DOHH2 (cell line): ENCODE measurements around the gene FAM83F.

Experiments used
- H3F3A ChIP-seq: fragments of 200-600 bp; sonication (generic), shearing (Covaris generic); 2 replicates; pipeline ENCODE4 v1.6.0; 2016; ENCODE audit warnings: antibody characterized with exemption, mild to moderate bottlenecking; ENCODE audit not compliant: control insufficient read depth, insufficient read depth
- H3K27ac ChIP-seq: fragments of 200-600 bp; sonication (generic); 2 replicates; pipeline ENCODE4 v1.5.1; 2014; ENCODE audit warnings: low read depth, mild to moderate bottlenecking, low read length, moderate library complexity
- H3K27me3 ChIP-seq: fragments of 200-600 bp; sonication (generic); 2 replicates; pipeline ENCODE4 v1.6.1; 2014; ENCODE audit warnings: mild to moderate bottlenecking, low read length, mixed read lengths; ENCODE audit not compliant: control insufficient read depth
- H3K36me3 ChIP-seq: fragments of 200-600 bp; sonication (generic); 2 replicates; pipeline ENCODE4 v1.6.1; 2014; ENCODE audit warnings: mild to moderate bottlenecking, low read length, moderate library complexity, mixed read lengths; ENCODE audit not compliant: control insufficient read depth
- H3K4me1 ChIP-seq: fragments of 200-600 bp; sonication (generic); 2 replicates; pipeline ENCODE4 v1.6.1; 2014; ENCODE audit warnings: mild to moderate bottlenecking, low read length, mixed read lengths; ENCODE audit not compliant: control insufficient read depth
- H3K4me2 ChIP-seq: fragments of 200-600 bp; sonication (generic); 2 replicates; pipeline ENCODE4 v1.6.0; 2014; ENCODE audit warnings: mild to moderate bottlenecking, low read length, moderate library complexity
- H3K4me3 ChIP-seq: fragments of 200-600 bp; sonication (generic); 2 replicates; pipeline ENCODE4 v1.5.1; 2014; ENCODE audit warnings: mild to moderate bottlenecking, low read length, mixed read lengths
- H3K79me2 ChIP-seq: fragments of 200-600 bp; sonication (generic); 2 replicates; pipeline ENCODE4 v1.6.1; 2014; ENCODE audit warnings: mild to moderate bottlenecking, low read length, mixed read lengths; ENCODE audit not compliant: control insufficient read depth
- H3K9me2 ChIP-seq: fragments of 200-600 bp; sonication (generic); replicated peaks from 2 replicates; pipeline ENCODE4 v1.6.1; 2014; ENCODE audit warnings: mild to moderate bottlenecking, low read length, mixed read lengths; ENCODE audit not compliant: control insufficient read depth
- H3K9me3 ChIP-seq: fragments of 200-600 bp; sonication (generic); 2 replicates; pipeline ENCODE4 v1.6.1; 2014; ENCODE audit warnings: antibody characterized with exemption, low read length, mixed read lengths; ENCODE audit not compliant: control insufficient read depth, insufficient read depth
- H4K20me1 ChIP-seq: fragments of 200-600 bp; sonication (generic); 2 replicates; pipeline ENCODE4 v1.6.0; 2014; ENCODE audit warnings: low read depth, mild to moderate bottlenecking, antibody characterized with exemption, low read length, moderate library complexity; ENCODE audit not compliant: control insufficient read depth, insufficient read depth
- EZH2phosphoT487 ChIP-seq: fragments of 200-600 bp; sonication (generic); IDR thresholded peaks from 2 replicates; pipeline ENCODE4 v1.6.1; 2017; ENCODE audit warnings: borderline replicate concordance, mild to moderate bottlenecking, antibody characterized with exemption, low read length, moderate library complexity, mixed read lengths
- TF ChIP-seq, protein P1 (sequence below): fragments of 200-600 bp; sonication (generic); IDR thresholded peaks from one replicate; pipeline ENCODE4 v1.5.1; 2014; ENCODE audit warnings: antibody characterized with exemption, mild to moderate bottlenecking, low read depth, low read length; ENCODE audit not compliant: poor library complexity, severe bottlenecking

The FAM83F gene

DNA sequence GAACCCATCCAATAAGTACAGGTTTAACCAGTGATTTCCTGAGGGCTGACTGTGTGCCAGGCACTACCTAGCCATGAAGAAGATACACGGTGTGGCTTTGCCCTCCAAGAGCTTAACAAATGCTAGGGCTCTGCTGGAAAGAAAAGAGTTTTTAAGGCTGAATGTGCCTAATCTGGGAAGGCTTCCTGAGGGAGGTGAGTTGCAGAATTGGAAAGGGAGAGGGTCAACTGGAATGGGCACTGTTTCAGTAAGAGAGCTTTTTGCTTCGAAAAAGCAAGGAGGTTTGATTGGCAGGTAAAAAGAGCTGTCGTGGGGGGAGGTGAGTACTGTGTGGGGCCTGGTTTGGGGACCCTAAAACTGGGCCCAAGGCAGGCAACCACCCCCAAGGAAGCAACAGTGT is 2.7 kb downstream of the FAM83F start:
- Histone ChIP-seq H3K9me3 (no peaks in the 10 kb centered on the region), H4K20me1 (no peaks in the 10 kb centered on the region), H3K4me2 (no peak overlapping the region), H3K36me3 (no peaks in the 10 kb centered on the region), H3K4me1 (no peaks in the 10 kb centered on the region), H3K27me3 (0 out of 2 replicates have a peak, but pooled peaks cover 5% of the 10 kb centered on the region), H3K4me3 (no peak overlapping the region), H3K9me2 (no peaks in the 10 kb centered on the region), H3K27ac (no peak overlapping the region), H3F3A (no peaks in the 10 kb centered on the region), H3K79me2 (no peaks in the 10 kb centered on the region)
- TF ChIP-seq EZH2phosphoT487, result no peak
- TF ChIP-seq, protein P1, sequence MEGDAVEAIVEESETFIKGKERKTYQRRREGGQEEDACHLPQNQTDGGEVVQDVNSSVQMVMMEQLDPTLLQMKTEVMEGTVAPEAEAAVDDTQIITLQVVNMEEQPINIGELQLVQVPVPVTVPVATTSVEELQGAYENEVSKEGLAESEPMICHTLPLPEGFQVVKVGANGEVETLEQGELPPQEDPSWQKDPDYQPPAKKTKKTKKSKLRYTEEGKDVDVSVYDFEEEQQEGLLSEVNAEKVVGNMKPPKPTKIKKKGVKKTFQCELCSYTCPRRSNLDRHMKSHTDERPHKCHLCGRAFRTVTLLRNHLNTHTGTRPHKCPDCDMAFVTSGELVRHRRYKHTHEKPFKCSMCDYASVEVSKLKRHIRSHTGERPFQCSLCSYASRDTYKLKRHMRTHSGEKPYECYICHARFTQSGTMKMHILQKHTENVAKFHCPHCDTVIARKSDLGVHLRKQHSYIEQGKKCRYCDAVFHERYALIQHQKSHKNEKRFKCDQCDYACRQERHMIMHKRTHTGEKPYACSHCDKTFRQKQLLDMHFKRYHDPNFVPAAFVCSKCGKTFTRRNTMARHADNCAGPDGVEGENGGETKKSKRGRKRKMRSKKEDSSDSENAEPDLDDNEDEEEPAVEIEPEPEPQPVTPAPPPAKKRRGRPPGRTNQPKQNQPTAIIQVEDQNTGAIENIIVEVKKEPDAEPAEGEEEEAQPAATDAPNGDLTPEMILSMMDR, result no peak

DNA sequence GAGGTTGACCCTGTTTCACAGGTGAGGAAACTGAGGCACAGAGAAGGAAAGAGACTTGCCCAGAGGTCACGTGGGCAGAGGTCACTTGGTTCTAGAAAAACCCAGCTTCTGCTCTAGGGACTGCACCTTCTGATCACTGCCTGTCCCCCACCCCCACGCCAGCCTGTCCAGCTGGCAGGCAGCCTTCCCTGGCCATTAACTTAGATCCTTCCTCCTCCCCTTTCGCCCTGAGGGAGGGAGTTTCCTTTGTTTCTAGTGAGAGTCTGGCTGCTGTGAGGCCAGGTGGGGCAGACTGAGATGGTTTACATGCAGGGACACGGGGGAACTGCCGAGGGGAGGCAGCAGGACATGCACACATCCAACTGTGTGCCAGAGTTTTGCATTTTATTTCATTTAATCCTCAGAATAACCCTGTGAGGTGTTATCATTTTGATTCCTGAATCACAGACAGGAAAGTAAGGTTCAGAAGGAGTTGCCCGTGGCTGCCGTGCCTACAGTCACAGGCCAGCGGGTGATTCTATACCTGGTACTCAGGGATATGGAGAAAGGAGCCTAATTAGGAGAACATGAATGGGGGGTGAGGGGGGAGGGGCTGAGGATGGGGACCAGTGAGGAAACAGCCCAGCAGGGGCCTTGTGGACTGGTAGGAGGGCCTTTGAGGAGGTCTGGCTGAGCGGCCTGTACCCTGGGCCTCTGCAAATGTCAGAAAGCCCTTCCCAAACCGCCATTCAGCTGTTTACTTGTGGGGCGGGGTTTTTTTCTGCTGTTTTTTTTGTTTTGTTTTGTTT is 3.4 kb downstream of the FAM83F start:
- Histone ChIP-seq H3K79me2 (no peaks in the 10 kb centered on the region), H3K27me3 (0 out of 2 replicates have a peak, but pooled peaks cover 5% of the 10 kb centered on the region), H4K20me1 (no peaks in the 10 kb centered on the region), H3K9me3 (no peaks in the 10 kb centered on the region), H3F3A (no peaks in the 10 kb centered on the region), H3K36me3 (no peaks in the 10 kb centered on the region), H3K9me2 (no peaks in the 10 kb centered on the region), H3K4me3 (no peak overlapping the region), H3K4me2 (no peak overlapping the region), H3K4me1 (no peaks in the 10 kb centered on the region), H3K27ac (no peak overlapping the region)
- no peak for TF ChIP-seq EZH2phosphoT487
- TF ChIP-seq, protein P1, result no peak

- no peak overlapping the region for H3K27ac ChIP-seq
- no peak for TF ChIP-seq EZH2phosphoT487
- TF ChIP-seq, protein P1, result no peak
- no peaks in the 10 kb centered on the region for H3K4me1 ChIP-seq
Measured at GRCh38 chr22:39999144-39999757, 4.5 kb downstream of the FAM83F start.

More at GRCh38 chr22:39999144-39999757, 4.5 kb downstream of the FAM83F start:
- Histone ChIP-seq H3K9me3 (no peaks in the 10 kb centered on the region), H3K4me2 (no peak overlapping the region), H3K27me3 (0 out of 2 replicates have a peak, but pooled peaks cover 5% of the 10 kb centered on the region), H3K36me3 (no peaks in the 10 kb centered on the region), H3K9me2 (no peaks in the 10 kb centered on the region), H3F3A (no peaks in the 10 kb centered on the region), H3K79me2 (no peaks in the 10 kb centered on the region), H3K4me3 (no peak overlapping the region), H4K20me1 (no peaks in the 10 kb centered on the region)
